GM18867 (cell line): Measurements from ENCODE around the gene CLMN.

Experiments
- ATAC-seq: cut with Tn5 transposase; IDR thresholded peaks from one replicate; pipeline ENCODE4 v1.9.1; 2021; ENCODE audit warnings: mild to moderate bottlenecking, moderate library complexity; ENCODE audit not compliant: unreplicated experiment

Gene CLMN

GRCh38 chr14:95264271-95264973 lies 55.3 kb downstream of the CLMN start:
- ATAC-seq, result no peak

- no peak for ATAC-seq
Observed at GRCh38 chr14:95263527-95264231, 56.0 kb downstream of the CLMN start.

GRCh38 chr14:95262511-95262891 lies 57.2 kb downstream of the CLMN start:
- ATAC-seq, result no peak

GRCh38 chr14:95261616-95262510 lies 57.8 kb downstream of the CLMN start:
- no peak for ATAC-seq

GRCh38 chr14:95260537-95261361 lies 59.0 kb downstream of the CLMN start:
- ATAC-seq, result no peak

GRCh38 chr14:95258754-95259593 lies 60.7 kb downstream of the CLMN start:
- no peak for ATAC-seq

GRCh38 chr14:95258156-95258555 lies 61.6 kb downstream of the CLMN start:
- no peak for ATAC-seq

- ATAC-seq, result no peak
Observed at GRCh38 chr14:95257521-95257920, 62.2 kb downstream of the CLMN start.

GRCh38 chr14:95256776-95257060 lies 63.0 kb downstream of the CLMN start:
- no peak for ATAC-seq

GRCh38 chr14:95256002-95256775 lies 63.5 kb downstream of the CLMN start:
- no peak for ATAC-seq

GRCh38 chr14:95255487-95255886 lies 64.2 kb downstream of the CLMN start:
- peak; percentile 50 for ATAC-seq

GRCh38 chr14:95255013-95255412 lies 64.7 kb downstream of the CLMN start:
- ATAC-seq, result peak; percentile 69

GRCh38 chr14:95254288-95254687 lies 65.4 kb downstream of the CLMN start:
- ATAC-seq, result no peak

GRCh38 chr14:95253039-95253630 lies 66.6 kb downstream of the CLMN start:
- ATAC-seq, result no peak

GRCh38 chr14:95252219-95252618 lies 67.5 kb downstream of the CLMN start:
- ATAC-seq, result no peak

GRCh38 chr14:95250936-95251335 lies 68.8 kb downstream of the CLMN start:
- no peak for ATAC-seq

- no peak for ATAC-seq
Observed at GRCh38 chr14:95250140-95250769, 69.5 kb downstream of the CLMN start.

- ATAC-seq, result no peak
Observed at GRCh38 chr14:95248432-95248831, 71.3 kb downstream of the CLMN start.
